Tibial artery (tissue), 4 donors: Measurements from ENCODE around the gene FCSK.

Experiments used
- DNase-seq, 2 donors: peaks; one replicate each; pipeline ENCODE4 v3.0.0-alpha.2; 2019
- H3K27ac ChIP-seq, 2 donors: fragments of 200-600 bp; sonication (generic) in 1 of 2; 1 replicate in 1 of 2; 2 replicates in 1 of 2; pipeline ENCODE4 v1.5.1; 2018 to 2019; ENCODE audit warnings: mild to moderate bottlenecking in 1 of 2
- H3K27me3 ChIP-seq, 2 donors: fragments of 200-600 bp; sonication (generic) in 1 of 2; one replicate each; pipeline versions ENCODE4 v1.5.1 to v1.6.0; 2016 to 2019
- H3K36me3 ChIP-seq, 3 donors: fragments of 200-600 bp; sonication (generic) in 2 of 3; one replicate each; pipeline ENCODE4 v1.5.1; 2016 to 2019; ENCODE audit warnings: mild to moderate bottlenecking in 2 of 3
- H3K4me1 ChIP-seq, 4 donors: fragments of 200-600 bp; sonication (generic) in 2 of 4; 1 replicate in 3 of 4; 2 replicates in 1 of 4; pipeline ENCODE4 v1.5.1; 2016 to 2019
- H3K4me3 ChIP-seq, 2 donors: fragments of 200-600 bp; sonication (generic) in 1 of 2; 1 replicate in 1 of 2; 2 replicates in 1 of 2; pipeline ENCODE4 v1.5.1; 2018 to 2019; ENCODE audit warnings: mild to moderate bottlenecking in 2 of 2
- H3K9me3 ChIP-seq, 3 donors: fragments of 200-600 bp; sonication (generic) in 1 of 3; one replicate each; pipeline ENCODE4 v1.5.1; 2016 to 2019
- CTCF ChIP-seq, 2 experiments: fragments of 200-600 bp in 1 of 2; fragments of 450-650 bp in 1 of 2; IDR thresholded peaks; one replicate each; pipeline ENCODE4 v1.5.1; 2017 to 2019; ENCODE audit warnings: antibody characterized with exemption in 2 of 2, mild to moderate bottlenecking in 1 of 2, moderate library complexity in 1 of 2
- intact Hi-C: fragments of 100-400 bp; cut with DNase I; formaldehyde crosslinking; loops from one replicate; pipeline ENCODE4 v1.15.0; 2023; ENCODE audit warnings: low total_unique reads

The FCSK gene

DNA sequence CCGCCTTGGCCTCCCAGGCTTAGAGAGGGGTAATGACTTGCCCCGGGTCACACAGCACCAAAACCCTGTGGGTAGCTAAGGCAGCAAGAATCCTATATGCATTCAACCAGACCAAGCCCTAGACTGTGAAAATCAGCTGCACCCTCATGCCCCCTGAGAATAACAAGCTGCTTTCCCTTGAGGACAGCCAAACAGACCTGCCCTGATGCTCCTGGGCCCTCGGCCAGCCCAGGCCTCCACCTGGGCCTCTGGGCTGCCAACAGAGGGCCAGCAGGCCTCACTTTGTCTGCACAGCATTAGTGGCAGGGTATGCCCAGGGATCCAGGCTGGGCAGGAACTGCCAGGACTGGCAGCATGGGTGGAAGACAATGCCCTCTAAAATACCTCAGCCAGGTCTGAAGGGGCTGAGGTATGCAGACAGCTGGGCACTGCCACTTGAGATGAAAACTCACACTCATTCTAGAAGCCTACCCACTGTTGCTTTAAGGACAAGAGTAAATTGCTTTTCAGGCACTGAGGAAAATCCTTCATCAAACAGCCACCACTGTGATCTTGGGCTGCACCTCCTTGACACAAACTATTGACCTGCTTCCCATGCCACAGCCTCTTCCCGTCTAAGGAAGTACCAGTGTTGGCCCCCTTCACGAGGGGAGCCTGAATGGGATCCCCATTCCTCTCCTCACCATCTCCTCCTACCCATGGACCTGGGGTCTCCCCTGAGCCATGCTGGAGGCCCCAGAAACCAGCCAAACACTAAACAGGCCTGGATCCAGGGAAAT, 24.3 kb upstream of the FCSK start:
- Histone ChIP-seq H3K36me3 (peaks cover 0 to 1% (median 0%) of the 10 kb centered on the region in 3 donors), H3K4me1 (peaks cover 7 to 61% (median 48%) of the 10 kb centered on the region in 4 donors), H3K9me3 (no peaks in the 10 kb centered on the region), H3K4me3 (no peak overlapping the region), H3K27me3 (no peaks in the 10 kb centered on the region), H3K27ac (no peak overlapping the region)
- DNase-seq: no peak
- no peak for TF ChIP-seq CTCF (IDR thresholded peaks at IDR 0.05)
- intact Hi-C loops: no loop called here

- intact Hi-C loops: no loop called here
Observed at GRCh38 chr16:70430667-70431536, 23.5 kb upstream of the FCSK start.

DNA sequence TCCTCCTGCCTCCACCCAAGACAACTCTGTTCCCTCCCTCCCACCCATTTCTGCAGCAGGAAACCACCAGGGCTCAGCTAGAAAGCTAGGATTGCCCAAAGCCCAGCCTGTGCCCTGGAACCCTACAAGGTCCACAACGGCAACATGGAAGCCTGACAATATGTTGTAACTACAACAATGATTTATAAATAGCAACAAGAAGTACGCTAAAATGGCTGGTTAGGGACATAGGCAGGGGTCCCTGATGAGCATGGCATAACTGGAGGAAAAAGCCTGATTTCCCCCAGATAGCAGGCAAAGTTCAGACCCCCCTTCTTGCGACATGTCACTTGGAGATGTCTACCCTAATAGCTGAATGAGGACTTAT, 22.1 kb upstream of the FCSK start:
- H3K4me1 ChIP-seq: peaks cover 7 to 67% (median 55%) of the 10 kb centered on the region in 4 donors
- no peaks in the 10 kb centered on the region for H3K36me3 ChIP-seq
- no peak for TF ChIP-seq CTCF (IDR thresholded peaks at IDR 0.05)
- peak overlapping the region; percentile 53 for H3K27ac ChIP-seq
- no peaks in the 10 kb centered on the region for H3K27me3 ChIP-seq
- no peak for DNase-seq
- intact Hi-C loops: no loop called here
- no peaks in the 10 kb centered on the region for H3K9me3 ChIP-seq
- H3K4me3 ChIP-seq: no peak overlapping the region

More at GRCh38 chr16:70430667-70431536, 23.5 kb upstream of the FCSK start:
- TF ChIP-seq CTCF (IDR thresholded peaks at IDR 0.05): no peak
- DNase-seq: peak in 1 of 2 donors; percentile 30
- no peak overlapping the region for H3K4me3 ChIP-seq
- no peaks in the 10 kb centered on the region for H3K9me3 ChIP-seq
- H3K27ac ChIP-seq: no peak overlapping the region
- no peaks in the 10 kb centered on the region for H3K36me3 ChIP-seq
- peaks cover 7 to 61% (median 48%) of the 10 kb centered on the region in 4 donors for H3K4me1 ChIP-seq
- no peaks in the 10 kb centered on the region for H3K27me3 ChIP-seq

- H3K36me3 ChIP-seq: no peaks in the 10 kb centered on the region
- H3K9me3 ChIP-seq: no peaks in the 10 kb centered on the region
- peaks cover 5 to 67% (median 55%) of the 10 kb centered on the region in 4 donors for H3K4me1 ChIP-seq
- TF ChIP-seq CTCF (IDR thresholded peaks at IDR 0.05): no peak
- H3K27ac ChIP-seq: peak overlapping the region; percentile 53
- peak in 1 of 2 donors; percentile 39 for DNase-seq
- H3K4me3 ChIP-seq: no peak overlapping the region
- no peaks in the 10 kb centered on the region for H3K27me3 ChIP-seq
- intact Hi-C loops: no loop called here
Observed at GRCh38 chr16:70432723-70433457, 21.5 kb upstream of the FCSK start.

- DNase-seq: peak; percentile 49 to 72
- H3K4me3 ChIP-seq: no peak overlapping the region
- intact Hi-C loops: no loop called here
- no peaks in the 10 kb centered on the region for H3K27me3 ChIP-seq
- no peaks in the 10 kb centered on the region for H3K9me3 ChIP-seq
- TF ChIP-seq CTCF (IDR thresholded peaks at IDR 0.05): no peak
- H3K36me3 ChIP-seq: no peaks in the 10 kb centered on the region
- peak overlapping the region; percentile 53 for H3K27ac ChIP-seq
- H3K4me1 ChIP-seq: peaks cover 0 to 66% (median 54%) of the 10 kb centered on the region in 4 donors
Observed at GRCh38 chr16:70433458-70434103, 20.8 kb upstream of the FCSK start.
